Lung (tissue), 12 donors: Measurements from ENCODE around the gene MVB12B. TPM values are rescaled to one million over a fixed set of nuclear protein-coding genes. Genes with fewer than 3 reads are reported as not detected.

Experiments
- ATAC-seq: fragments of 200-7000 bp; cut with Tn5 transposase; one replicate; pipeline ENCODE4 v1.9.1; 2020; ENCODE audit warnings: moderate number of reproducible peaks; ENCODE audit not compliant: insufficient read depth, low FRiP score
- DNase-seq, 3 donors: peaks; one replicate each; pipeline ENCODE4 v3.0.0-alpha.2; 2013 to 2017
- H3K27ac ChIP-seq, 2 donors: one replicate each; pipeline ENCODE4 v1.5.1; 2013; ENCODE audit warnings: mild to moderate bottlenecking in 2 of 2, moderate library complexity in 2 of 2, control low read depth in 1 of 2, inconsistent platforms in 1 of 2, low read depth in 1 of 2, low read length in 1 of 2
- H3K27me3 ChIP-seq, 3 donors: one replicate each; pipeline ENCODE4 v1.5.1; 2013; ENCODE audit warnings: low read length in 2 of 3; ENCODE audit not compliant: control insufficient read depth in 3 of 3, insufficient read depth in 3 of 3
- H3K36me3 ChIP-seq, 4 donors: one replicate each; pipeline ENCODE4 v1.5.1; 2013; ENCODE audit warnings: low read length in 4 of 4, mild to moderate bottlenecking in 1 of 4, moderate library complexity in 1 of 4; ENCODE audit not compliant: control insufficient read depth in 4 of 4, insufficient read depth in 4 of 4
- H3K4me1 ChIP-seq, 5 donors: one replicate each; pipeline ENCODE4 v1.5.1; 2013; ENCODE audit warnings: low read length in 5 of 5, mild to moderate bottlenecking in 2 of 5, moderate library complexity in 1 of 5; ENCODE audit not compliant: control insufficient read depth in 5 of 5, insufficient read depth in 5 of 5
- H3K4me3 ChIP-seq: one replicate; pipeline ENCODE4 v1.5.1; 2013; ENCODE audit warnings: mild to moderate bottlenecking, control low read depth, moderate library complexity
- H3K9ac ChIP-seq, 2 donors: one replicate each; pipeline ENCODE4 v1.5.1; 2013; ENCODE audit warnings: low read length in 2 of 2, control low read depth in 1 of 2; ENCODE audit not compliant: insufficient read depth in 1 of 2
- H3K9me3 ChIP-seq, 4 donors: one replicate each; pipeline ENCODE4 v1.5.1; 2013; ENCODE audit warnings: low read length in 3 of 4, mild to moderate bottlenecking in 1 of 4, moderate library complexity in 1 of 4; ENCODE audit not compliant: control insufficient read depth in 4 of 4, insufficient read depth in 3 of 4
- CTCF ChIP-seq: IDR thresholded peaks from 2 replicates; pipeline ENCODE4 v1.5.1; 2012; ENCODE audit warnings: mild to moderate bottlenecking; ENCODE audit errors: control extremely low read depth, extremely low read depth
- WGBS, 2 donors: extraction: QIAGEN DNeasy Blood & Tissue Kit; methylation state at CpG; one replicate each; pipeline ENCODE4 v1.1.7; 2013; 5-methylcytosine and 5-hydroxymethylcytosine counted together
- polyA plus RNA-seq, 2 donors: library from polyadenylated mRNA; stranded (reverse); fragments of 200-250 nt; gene quantifications; one replicate each; pipeline ENCODE4 v1.2.1, GENCODE V29; 2013
- total RNA-seq, 2 donors: library from RNA; depleted of rRNA in 1 of 2; stranded (reverse); fragments of >200 nt in 1 of 2; gene quantifications; one replicate each; pipeline ENCODE4 v1.2.1, GENCODE V29; 2014 to 2021
- donor health status: control.
- donor health status: control.
- donor health status: Bipolar disorder and iron deficiency.
- donor health status: healthy.
- donor health status: DM: yes; HTN: yes; CAD: no.

Gene MVB12B
- total and polyA plus RNA-seq, 4 donors: 9.5 to 33.6 (median 16.5) TPM

GRCh38 chr9:126341426-126341825 is 14.8 kb downstream of the MVB12B start:
- ATAC-seq (no peak), DNase-seq (no peak)
- Histone ChIP-seq H3K9me3 (no peaks in the 10 kb centered on the region), H3K9ac (no peak overlapping the region), H3K27ac (no peak overlapping the region), H3K27me3 (no peaks in the 10 kb centered on the region), H3K4me3 (no peak overlapping the region), H3K4me1 (peaks cover 0 to 26% (median 7%) of the 10 kb centered on the region in 5 donors), H3K36me3 (peaks cover 0 to 16% (median 12%) of the 10 kb centered on the region in 4 donors)
- no peak for TF ChIP-seq CTCF
- WGBS, 2 donors: 88 to 91% methylated on average over 4 of the region's 4 CpGs

GRCh38 chr9:126341902-126342301 is 15.3 kb downstream of the MVB12B start:
- Histone ChIP-seq H3K4me1 (peaks cover 0 to 22% (median 7%) of the 10 kb centered on the region in 5 donors), H3K4me3 (no peak overlapping the region), H3K27me3 (no peaks in the 10 kb centered on the region), H3K9me3 (no peaks in the 10 kb centered on the region), H3K36me3 (peaks cover 0 to 16% (median 12%) of the 10 kb centered on the region in 4 donors), H3K9ac (no peak overlapping the region), H3K27ac (no peak overlapping the region)
- WGBS, 2 donors: 95 to 96% methylated on average over 4 of the region's 4 CpGs
- ATAC-seq (no peak), DNase-seq (peak in 1 of 3 donors; percentile 51)
- TF ChIP-seq CTCF: no peak

- H3K4me3 ChIP-seq: no peak overlapping the region
- WGBS, 2 donors: 86 to 88% methylated on average over 10 of the region's 10 CpGs
- DNase-seq: no peak
- H3K9ac ChIP-seq: no peak overlapping the region
- TF ChIP-seq CTCF: no peak
- H3K4me1 ChIP-seq: peaks cover 0 to 21% (median 8%) of the 10 kb centered on the region in 5 donors
- no peaks in the 10 kb centered on the region for H3K9me3 ChIP-seq
- H3K27me3 ChIP-seq: no peaks in the 10 kb centered on the region
- H3K27ac ChIP-seq: no peak overlapping the region
- H3K36me3 ChIP-seq: peaks cover 0 to 16% (median 12%) of the 10 kb centered on the region in 4 donors
- no peak for ATAC-seq
These were observed 16.0 kb downstream of the MVB12B start for GRCh38 chr9:126342621-126343031.

- Histone ChIP-seq H3K9me3 (no peaks in the 10 kb centered on the region), H3K27ac (no peak overlapping the region), H3K4me1 (peaks cover 0 to 24% (median 6%) of the 10 kb centered on the region in 5 donors), H3K4me3 (no peak overlapping the region), H3K36me3 (peaks cover 0 to 16% (median 12%) of the 10 kb centered on the region in 4 donors), H3K27me3 (no peaks in the 10 kb centered on the region), H3K9ac (no peak overlapping the region)
- ATAC-seq (no peak), DNase-seq (no peak)
- WGBS, 2 donors: 90 to 91% methylated on average over 6 of the region's 6 CpGs
- no peak for TF ChIP-seq CTCF
These were observed 16.7 kb downstream of the MVB12B start for GRCh38 chr9:126343271-126343700.
